ENCODE results near the gene ACSL1. TPM values are rescaled to one million over a fixed set of nuclear protein-coding genes. Genes with fewer than 3 reads are reported as not detected.

The ACSL1 gene
- total RNA-seq, 1 donor from 2014 or later: 287 TPM

DNA sequence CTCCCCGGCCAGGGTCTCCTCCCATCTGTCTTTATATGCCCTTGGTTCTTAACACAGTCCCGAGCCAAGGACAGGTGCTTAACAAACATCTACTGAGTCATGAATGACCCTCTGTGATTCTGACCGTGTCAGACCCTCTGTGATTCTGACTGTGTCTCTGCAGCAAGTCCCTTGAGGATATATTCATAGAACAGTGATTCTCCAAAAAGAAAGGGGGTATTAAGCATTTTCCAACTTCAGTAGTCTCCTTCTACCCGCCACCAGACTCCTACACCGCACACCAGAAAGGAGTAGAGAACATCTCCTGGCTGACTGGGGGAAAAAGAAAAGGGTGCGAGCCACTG is 13.6 kb downstream of the ACSL1 start:
- intact Hi-C loops (cut with DNase I): no loop called here

DNA sequence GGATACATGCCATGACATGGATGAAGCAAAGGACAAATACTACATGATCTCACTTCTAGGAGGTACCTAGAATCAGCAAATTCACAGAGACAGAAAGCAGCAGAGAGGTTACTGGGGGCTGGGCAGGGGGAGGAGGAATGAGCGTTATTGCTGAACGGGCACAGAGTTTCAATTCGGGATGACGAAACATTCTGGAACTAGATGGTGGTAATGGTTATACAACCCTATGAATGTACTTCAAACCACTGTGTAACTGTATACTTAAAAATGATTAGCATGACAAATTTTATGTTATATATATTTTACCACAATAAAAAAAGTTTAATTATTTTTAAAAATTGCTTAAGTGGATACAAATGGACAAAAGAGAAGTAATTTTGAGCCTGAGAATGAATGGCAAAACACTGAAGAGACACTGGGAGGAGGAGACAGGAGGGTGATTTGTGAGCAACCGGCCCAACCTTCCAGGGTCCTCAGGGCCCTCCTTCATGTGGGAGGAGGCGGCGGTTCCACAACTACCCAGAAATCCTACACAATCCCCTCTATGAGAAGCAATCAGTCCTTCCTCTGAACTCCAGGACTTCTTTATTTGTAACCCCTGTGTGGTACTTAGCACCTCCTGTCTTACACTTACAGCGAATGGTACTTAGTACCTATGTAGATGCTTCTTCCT is 14.1 kb downstream of the ACSL1 start:
- Histone ChIP-seq H3K27ac (no peak overlapping the region), H3K4me3 (no peak overlapping the region), H3K9me3 (no peaks in the 10 kb centered on the region), H3K36me3 (no peaks in the 10 kb centered on the region), H3K4me1 (peaks cover 50% of the 10 kb centered on the region), H3K27me3 (no peaks in the 10 kb centered on the region)
- no peak for DNase-seq
- peak; percentile 36 for ATAC-seq
- TF ChIP-seq, protein P1, sequence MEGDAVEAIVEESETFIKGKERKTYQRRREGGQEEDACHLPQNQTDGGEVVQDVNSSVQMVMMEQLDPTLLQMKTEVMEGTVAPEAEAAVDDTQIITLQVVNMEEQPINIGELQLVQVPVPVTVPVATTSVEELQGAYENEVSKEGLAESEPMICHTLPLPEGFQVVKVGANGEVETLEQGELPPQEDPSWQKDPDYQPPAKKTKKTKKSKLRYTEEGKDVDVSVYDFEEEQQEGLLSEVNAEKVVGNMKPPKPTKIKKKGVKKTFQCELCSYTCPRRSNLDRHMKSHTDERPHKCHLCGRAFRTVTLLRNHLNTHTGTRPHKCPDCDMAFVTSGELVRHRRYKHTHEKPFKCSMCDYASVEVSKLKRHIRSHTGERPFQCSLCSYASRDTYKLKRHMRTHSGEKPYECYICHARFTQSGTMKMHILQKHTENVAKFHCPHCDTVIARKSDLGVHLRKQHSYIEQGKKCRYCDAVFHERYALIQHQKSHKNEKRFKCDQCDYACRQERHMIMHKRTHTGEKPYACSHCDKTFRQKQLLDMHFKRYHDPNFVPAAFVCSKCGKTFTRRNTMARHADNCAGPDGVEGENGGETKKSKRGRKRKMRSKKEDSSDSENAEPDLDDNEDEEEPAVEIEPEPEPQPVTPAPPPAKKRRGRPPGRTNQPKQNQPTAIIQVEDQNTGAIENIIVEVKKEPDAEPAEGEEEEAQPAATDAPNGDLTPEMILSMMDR (IDR thresholded peaks at IDR 0.05): no peak
- intact Hi-C loops (cut with DNase I): no loop called here

More for the DNA sequence above, 13.6 kb downstream of the ACSL1 start:
- no peaks in the 10 kb centered on the region for H3K9me3 ChIP-seq
- H3K27me3 ChIP-seq: no peaks in the 10 kb centered on the region
- DNase-seq (no peak), ATAC-seq (no peak)
- peaks cover 50% of the 10 kb centered on the region for H3K4me1 ChIP-seq
- no peaks in the 10 kb centered on the region for H3K36me3 ChIP-seq
- H3K27ac ChIP-seq: peak overlapping the region; percentile 56
- TF ChIP-seq, protein P1 (IDR thresholded peaks at IDR 0.05): no peak
- H3K4me3 ChIP-seq: no peak overlapping the region

DNA sequence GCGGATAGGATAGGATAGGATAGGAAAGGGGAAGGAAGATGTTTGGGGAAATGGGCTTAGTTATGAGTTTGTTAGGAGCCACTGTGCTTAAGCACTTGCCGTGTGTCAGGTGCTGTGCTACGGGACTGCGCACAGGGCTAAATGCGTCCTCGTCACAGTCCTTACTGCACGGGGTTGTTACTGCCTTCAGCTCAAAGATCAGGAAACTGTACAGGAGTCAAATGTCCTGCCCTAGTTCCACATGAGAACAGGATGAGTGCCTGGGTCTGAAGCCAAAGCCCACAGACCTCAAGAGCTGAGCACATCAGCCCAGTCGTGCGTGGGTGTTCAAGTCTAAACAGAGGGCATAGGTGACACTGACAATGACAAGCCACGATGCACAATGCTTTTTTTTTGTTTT is 15.0 kb downstream of the ACSL1 start:
- Histone ChIP-seq H3K4me1 (peaks cover 52% of the 10 kb centered on the region), H3K36me3 (no peaks in the 10 kb centered on the region), H3K27me3 (no peaks in the 10 kb centered on the region), H3K4me3 (no peak overlapping the region), H3K27ac (peak overlapping the region; percentile 9), H3K9me3 (no peaks in the 10 kb centered on the region)
- peak; percentile 77 for DNase-seq
- TF ChIP-seq, protein P1 (IDR thresholded peaks at IDR 0.05): no peak
- intact Hi-C loops (cut with DNase I): no loop called here
- peak; percentile 53 for ATAC-seq

DNA sequence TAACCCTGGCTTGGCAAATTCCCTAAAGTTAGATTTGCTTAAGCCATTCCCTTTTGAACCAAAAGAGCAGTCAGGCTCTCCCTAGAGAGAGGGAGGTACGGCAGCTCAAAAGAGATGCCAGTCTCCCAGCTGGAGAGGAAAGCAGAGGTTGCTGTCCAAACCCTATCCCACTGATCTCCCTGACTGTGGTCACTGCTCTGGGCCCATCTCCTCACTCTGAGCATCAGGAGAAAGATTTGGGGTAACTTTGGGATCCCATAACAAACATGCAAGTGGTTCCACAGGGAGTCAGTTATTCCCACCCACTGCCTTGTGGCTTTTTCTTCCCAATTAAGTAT is 17.1 kb downstream of the ACSL1 start:
- Histone ChIP-seq H3K9me3 (no peaks in the 10 kb centered on the region), H3K27me3 (no peaks in the 10 kb centered on the region), H3K4me3 (no peak overlapping the region), H3K27ac (no peak overlapping the region), H3K36me3 (no peaks in the 10 kb centered on the region), H3K4me1 (peaks cover 36% of the 10 kb centered on the region)
- intact Hi-C loops (cut with DNase I): no loop called here
- TF ChIP-seq, protein P1 (IDR thresholded peaks at IDR 0.05): no peak
- ATAC-seq: no peak
- no peak for DNase-seq

DNA sequence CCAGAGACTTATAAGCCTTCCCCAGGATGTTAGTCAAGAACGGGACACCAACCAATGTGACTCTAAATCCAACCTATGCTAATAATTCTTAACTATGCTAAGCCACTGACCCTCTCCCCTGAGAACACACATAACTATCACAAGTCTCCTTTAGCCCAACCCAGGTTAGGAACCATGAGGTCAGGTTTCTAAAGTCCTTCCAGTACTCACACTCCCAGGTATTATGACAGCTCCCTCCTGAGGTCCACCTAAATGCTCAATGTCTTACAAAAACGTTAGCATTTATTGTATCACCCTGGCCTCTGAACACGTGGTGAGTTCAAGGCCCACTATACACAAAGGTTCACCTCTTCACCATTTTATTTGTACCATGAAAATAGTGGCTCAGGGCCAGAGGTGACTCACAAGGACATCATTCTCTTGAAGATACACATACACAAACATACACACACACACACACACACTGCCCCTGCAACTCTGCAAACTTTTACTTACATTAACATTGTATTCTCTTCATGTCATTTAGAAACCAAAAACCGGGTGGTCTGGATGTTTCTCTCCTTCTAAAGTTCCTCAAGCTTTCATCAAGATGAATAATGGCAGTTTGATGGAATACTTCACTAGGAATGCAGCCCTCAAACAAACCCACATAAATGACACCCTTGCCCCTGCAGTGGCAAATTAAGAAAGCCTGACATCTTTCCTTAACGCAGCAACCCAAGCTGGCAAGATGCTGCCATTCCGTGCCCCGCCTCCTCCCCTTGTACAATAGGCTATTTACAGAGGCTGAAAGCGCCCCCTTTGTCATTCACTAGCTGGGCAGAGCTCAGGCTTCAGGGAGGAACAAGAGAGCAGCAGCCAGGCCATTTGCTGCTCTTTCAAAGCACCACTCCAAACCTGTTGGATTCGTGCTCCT is 17.7 kb downstream of the ACSL1 start:
- peak; percentile 3 for ATAC-seq
- no peak for DNase-seq
- TF ChIP-seq, protein P1 (IDR thresholded peaks at IDR 0.05): no peak
- Histone ChIP-seq H3K27me3 (no peaks in the 10 kb centered on the region), H3K27ac (no peak overlapping the region), H3K9me3 (no peaks in the 10 kb centered on the region), H3K4me3 (no peak overlapping the region), H3K4me1 (peaks cover 32% of the 10 kb centered on the region), H3K36me3 (no peaks in the 10 kb centered on the region)
- intact Hi-C loops (cut with DNase I): no loop called here
